Activated CD8-positive, alpha-beta T cell treated with anti-CD3 and anti-CD28 coated beads for 36 hours (primary cell): ENCODE measurements around the gene NBEA. TPM values are rescaled to one million over a fixed set of nuclear protein-coding genes. Genes with fewer than 3 reads are reported as not detected.

ENCODE experiments used
- ATAC-seq: fragments of 200-7000 bp; cut with Tn5 transposase; one replicate; pipeline ENCODE4 v1.10.0; 2021; ENCODE audit warnings: mild to moderate bottlenecking, moderate library complexity
- CTCF ChIA-PET: fragments of 350-600 bp; sonication (Branson Sonifier 250); formaldehyde crosslinking; loops from one replicate; lab custom pipeline; 2021; ENCODE audit warnings: antibody characterized with exemption; lab: Charles Lee
- POLR2A ChIA-PET: fragments of 350-600 bp; sonication (Branson Sonifier 250); formaldehyde crosslinking; loops from one replicate; lab custom pipeline; 2021; ENCODE audit warnings: antibody characterized with exemption; lab: Charles Lee
- DNase-seq: peaks from one replicate; pipeline ENCODE4 v3.0.0-alpha.2; 2020
- H3K27ac Mint-ChIP-seq: one replicate; pipeline ENCODE4 v1.8.0; 2021; ENCODE audit warnings: mild to moderate bottlenecking, mixed read lengths
- H3K27me3 Mint-ChIP-seq: one replicate; pipeline ENCODE4 v1.8.0; 2021; ENCODE audit warnings: mixed read lengths
- H3K36me3 Mint-ChIP-seq: one replicate; pipeline ENCODE4 v1.8.0; 2021; ENCODE audit warnings: low read depth, mixed read lengths
- H3K4me1 Mint-ChIP-seq: one replicate; pipeline ENCODE4 v1.8.0; 2021; ENCODE audit warnings: low read depth, mixed read lengths
- H3K4me3 Mint-ChIP-seq: one replicate; pipeline ENCODE4 v1.8.0; 2021; ENCODE audit warnings: mild to moderate bottlenecking, moderate library complexity, mixed read lengths
- H3K9me3 Mint-ChIP-seq: one replicate; pipeline ENCODE4 v1.8.0; 2021; ENCODE audit warnings: mixed read lengths
- intact Hi-C: fragments of 100-400 bp; cut with micrococcal nuclease; formaldehyde crosslinking; loops from one replicate; pipeline ENCODE4 v1.10.0; 2022
- total RNA-seq, 2 experiments: library from RNA; stranded (reverse); gene quantifications; one replicate each; pipeline ENCODE4 v1.2.3, GENCODE V29; 2021
- TF ChIP-seq, protein P1 (sequence below): fragments of 200-600 bp; IDR thresholded peaks from one replicate; pipeline ENCODE4 v1.8.0; 2022; ENCODE audit warnings: antibody characterized with exemption, mild to moderate bottlenecking

NBEA gene
- total RNA-seq, 2 experiments from 2014 or later: 0.38 to 0.60 TPM

DNA sequence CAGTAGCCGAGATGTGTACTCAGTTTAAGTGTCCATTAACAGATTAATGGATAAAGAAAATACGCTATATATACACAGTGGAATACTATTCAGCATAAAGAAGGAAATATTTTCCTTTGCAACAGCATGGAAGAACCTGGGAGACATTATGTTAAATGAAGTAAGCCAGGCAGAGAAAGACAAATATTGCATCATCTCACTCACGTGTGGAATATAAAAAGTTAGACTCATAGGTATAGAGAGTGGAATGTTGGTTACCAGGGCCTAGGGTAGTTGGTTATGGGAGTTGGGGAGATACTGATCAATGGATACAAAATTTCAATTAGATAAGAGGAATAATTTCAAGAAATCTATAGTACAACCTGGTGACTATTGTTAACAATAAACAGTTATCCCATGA, 324.3 kb downstream of the NBEA start:
- Mint-ChIP-seq H3K36me3 (no peaks in the 10 kb centered on the region), H3K4me3 (no peak overlapping the region), H3K9me3 (peaks cover 22% of the 10 kb centered on the region), H3K27ac (no peak overlapping the region), H3K4me1 (no peaks in the 10 kb centered on the region), H3K27me3 (no peaks in the 10 kb centered on the region)
- POLR2A ChIA-PET: no interaction called here
- TF ChIP-seq, protein P1, sequence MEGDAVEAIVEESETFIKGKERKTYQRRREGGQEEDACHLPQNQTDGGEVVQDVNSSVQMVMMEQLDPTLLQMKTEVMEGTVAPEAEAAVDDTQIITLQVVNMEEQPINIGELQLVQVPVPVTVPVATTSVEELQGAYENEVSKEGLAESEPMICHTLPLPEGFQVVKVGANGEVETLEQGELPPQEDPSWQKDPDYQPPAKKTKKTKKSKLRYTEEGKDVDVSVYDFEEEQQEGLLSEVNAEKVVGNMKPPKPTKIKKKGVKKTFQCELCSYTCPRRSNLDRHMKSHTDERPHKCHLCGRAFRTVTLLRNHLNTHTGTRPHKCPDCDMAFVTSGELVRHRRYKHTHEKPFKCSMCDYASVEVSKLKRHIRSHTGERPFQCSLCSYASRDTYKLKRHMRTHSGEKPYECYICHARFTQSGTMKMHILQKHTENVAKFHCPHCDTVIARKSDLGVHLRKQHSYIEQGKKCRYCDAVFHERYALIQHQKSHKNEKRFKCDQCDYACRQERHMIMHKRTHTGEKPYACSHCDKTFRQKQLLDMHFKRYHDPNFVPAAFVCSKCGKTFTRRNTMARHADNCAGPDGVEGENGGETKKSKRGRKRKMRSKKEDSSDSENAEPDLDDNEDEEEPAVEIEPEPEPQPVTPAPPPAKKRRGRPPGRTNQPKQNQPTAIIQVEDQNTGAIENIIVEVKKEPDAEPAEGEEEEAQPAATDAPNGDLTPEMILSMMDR: no peak
- ATAC-seq (no peak), DNase-seq (no peak)
- intact Hi-C loops: no loop called here
- CTCF ChIA-PET: no interaction called here

DNA sequence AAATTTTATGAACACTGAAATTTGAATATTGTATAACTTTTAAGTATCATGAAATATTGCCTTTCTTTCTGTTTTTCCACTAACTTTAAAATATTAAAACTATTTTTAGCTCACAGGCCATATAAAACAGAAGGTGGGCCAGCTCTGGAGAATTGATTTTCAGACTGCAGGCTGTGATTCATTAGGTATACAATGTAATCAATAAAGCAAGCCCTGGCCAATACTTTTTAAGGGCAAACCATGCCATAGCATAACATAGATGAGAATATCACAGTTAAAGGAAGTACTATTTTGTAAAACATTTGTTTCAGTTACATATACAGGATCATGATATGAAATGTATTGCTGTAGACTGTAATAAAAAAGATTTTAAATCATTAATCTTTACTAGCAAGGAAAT, 336.8 kb downstream of the NBEA start:
- POLR2A ChIA-PET: no interaction called here
- intact Hi-C loops: no loop called here
- Mint-ChIP-seq H3K4me3 (no peak overlapping the region), H3K36me3 (no peaks in the 10 kb centered on the region), H3K27me3 (no peaks in the 10 kb centered on the region), H3K9me3 (peaks cover 5% of the 10 kb centered on the region), H3K4me1 (no peaks in the 10 kb centered on the region), H3K27ac (no peak overlapping the region)
- DNase-seq (no peak), ATAC-seq (no peak)
- TF ChIP-seq, protein P1: no peak
- CTCF ChIA-PET: no interaction called here

DNA sequence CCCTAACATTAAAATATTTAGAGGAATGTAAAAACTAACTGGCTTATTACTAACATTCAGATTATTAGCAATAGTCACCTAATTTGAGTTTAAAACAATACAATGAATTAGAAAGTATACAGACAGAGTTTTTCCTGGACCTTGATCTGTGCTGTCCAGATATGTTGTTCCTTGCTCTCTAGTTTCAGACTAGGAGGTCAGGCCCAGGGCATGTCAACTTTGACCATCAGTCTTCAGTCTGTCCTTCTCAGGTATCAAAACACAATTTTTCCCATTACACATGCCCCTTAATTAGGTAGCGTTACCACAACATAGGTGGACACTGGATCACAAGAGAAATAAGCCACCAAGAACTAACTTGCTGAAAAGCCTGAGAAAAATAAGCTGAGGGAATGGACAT, 337.4 kb downstream of the NBEA start:
- H3K9me3 Mint-ChIP-seq: peaks cover under 1% of the 10 kb centered on the region
- ChIA-PET POLR2A (no interaction called here), CTCF (no interaction called here)
- no peaks in the 10 kb centered on the region for H3K36me3 Mint-ChIP-seq
- no peak for ATAC-seq
- H3K4me3 Mint-ChIP-seq: no peak overlapping the region
- DNase-seq: no peak
- TF ChIP-seq, protein P1: no peak
- intact Hi-C loops: no loop called here
- H3K27me3 Mint-ChIP-seq: no peaks in the 10 kb centered on the region
- H3K4me1 Mint-ChIP-seq: no peaks in the 10 kb centered on the region
- H3K27ac Mint-ChIP-seq: no peak overlapping the region

DNA sequence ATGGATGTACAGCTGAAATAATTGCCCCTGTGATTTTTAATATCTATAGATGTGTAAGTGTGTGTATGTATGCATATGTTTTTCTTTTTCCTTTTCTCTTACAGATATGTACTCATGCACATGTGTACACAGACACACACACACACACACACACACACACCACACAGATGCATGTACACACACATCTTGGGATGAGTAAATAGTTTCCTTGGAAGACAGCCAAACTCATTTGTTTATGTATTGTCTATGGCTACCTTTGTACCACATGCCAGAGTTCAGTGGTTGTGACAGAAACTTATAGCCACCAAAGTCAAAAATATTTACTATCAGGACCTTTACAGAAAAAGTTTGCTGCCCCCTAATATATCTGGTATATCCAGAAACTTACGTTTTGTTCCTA, 341.8 kb downstream of the NBEA start:
- CTCF ChIA-PET: interaction anchor here (0.7 kb wide), 1 partner anchor 732 kb away, joined by 3 read pairs; no protein-coding TSS in a partner anchor
- H3K4me3 Mint-ChIP-seq: no peak overlapping the region
- DNase-seq (no peak), ATAC-seq (no peak)
- POLR2A ChIA-PET: no interaction called here
- TF ChIP-seq, protein P1: no peak
- no peaks in the 10 kb centered on the region for H3K9me3 Mint-ChIP-seq
- intact Hi-C loops: no loop called here
- no peaks in the 10 kb centered on the region for H3K36me3 Mint-ChIP-seq
- H3K27ac Mint-ChIP-seq: no peak overlapping the region
- H3K4me1 Mint-ChIP-seq: no peaks in the 10 kb centered on the region
- no peaks in the 10 kb centered on the region for H3K27me3 Mint-ChIP-seq

DNA sequence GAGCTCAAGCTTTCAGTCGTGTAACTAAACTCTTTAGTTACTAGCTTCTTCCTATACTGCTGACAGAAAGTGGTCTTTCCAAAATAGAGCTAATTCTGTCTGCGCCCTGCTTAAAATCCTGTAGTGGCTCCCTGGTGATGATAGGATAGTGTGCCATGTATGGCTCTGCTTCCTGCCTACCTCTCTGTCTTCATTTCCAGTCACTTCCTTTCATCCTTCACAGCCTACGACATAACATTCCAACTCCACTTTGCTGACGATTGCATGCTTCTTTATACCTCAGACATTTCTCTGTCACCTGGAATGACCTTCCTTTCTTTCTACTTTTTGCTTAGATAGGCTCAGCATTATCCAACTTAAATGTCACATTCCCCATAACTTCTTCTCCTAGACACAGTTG, 343.6 kb downstream of the NBEA start:
- POLR2A ChIA-PET: no interaction called here
- TF ChIP-seq, protein P1: no peak

More for the DNA sequence above, 343.6 kb downstream of the NBEA start:
- DNase-seq (no peak), ATAC-seq (no peak)
- Mint-ChIP-seq H3K4me1 (no peaks in the 10 kb centered on the region), H3K9me3 (no peaks in the 10 kb centered on the region), H3K36me3 (no peaks in the 10 kb centered on the region), H3K27me3 (no peaks in the 10 kb centered on the region), H3K4me3 (no peak overlapping the region), H3K27ac (no peak overlapping the region)
- CTCF ChIA-PET: no interaction called here
- intact Hi-C loops: no loop called here
